ENCODE data around the gene TMEM123.
"Not testable (repeated sequence)": the region's sequence is repeated elsewhere in the genome, so short reads cannot be mapped to it uniquely, and the experiment has no call there.

The TMEM123 gene

GRCh38 chr11:102448869-102449224, 3.7 kb downstream of the TMEM123 start:
- no peak for DNase-seq

- no peak for DNase-seq
Measured at GRCh38 chr11:102447941-102448868, 4.4 kb downstream of the TMEM123 start.

- no peak for DNase-seq
Measured at GRCh38 chr11:102447193-102447592, 5.4 kb downstream of the TMEM123 start.

GRCh38 chr11:102446606-102447005, 6.0 kb downstream of the TMEM123 start:
- DNase-seq = peak; percentile 94

- DNase-seq = not testable (repeated sequence)
Measured at GRCh38 chr11:102444693-102445092, 7.9 kb downstream of the TMEM123 start.

GRCh38 chr11:102444142-102444541, 8.4 kb downstream of the TMEM123 start:
- DNase-seq = not testable (repeated sequence)

- DNase-seq = not testable (repeated sequence)
Measured at GRCh38 chr11:102439063-102439363, 13.6 kb downstream of the TMEM123 start.

- no peak for DNase-seq
Measured at GRCh38 chr11:102438311-102439062, 14.1 kb downstream of the TMEM123 start.

- no peak for DNase-seq
Measured at GRCh38 chr11:102437727-102438126, 14.8 kb downstream of the TMEM123 start.

- DNase-seq = no peak
Measured at GRCh38 chr11:102436976-102437375, 15.6 kb downstream of the TMEM123 start.

GRCh38 chr11:102436561-102436960, 16.0 kb downstream of the TMEM123 start:
- DNase-seq = peak; percentile 64

GRCh38 chr11:102435688-102436087, 16.9 kb downstream of the TMEM123 start:
- no peak for DNase-seq

GRCh38 chr11:102433571-102433970, 19.0 kb downstream of the TMEM123 start:
- DNase-seq = not testable (repeated sequence)

GRCh38 chr11:102432560-102432959, 20.0 kb downstream of the TMEM123 start:
- DNase-seq = not testable (repeated sequence)

- DNase-seq = no peak
Measured at GRCh38 chr11:102431404-102431803, 21.2 kb downstream of the TMEM123 start.

- peak; percentile 17 for DNase-seq
Measured at GRCh38 chr11:102430158-102430836, 22.3 kb downstream of the TMEM123 start.

GRCh38 chr11:102429691-102430090, 22.9 kb downstream of the TMEM123 start:
- no peak for DNase-seq

- DNase-seq = no peak
Measured at GRCh38 chr11:102429226-102429625, 23.3 kb downstream of the TMEM123 start.

GRCh38 chr11:102428696-102429095, 23.9 kb downstream of the TMEM123 start:
- DNase-seq = no peak

- DNase-seq = no peak
Measured at GRCh38 chr11:102427068-102427467, 25.5 kb downstream of the TMEM123 start.

- no peak for DNase-seq
Measured at GRCh38 chr11:102426570-102426969, 26.0 kb downstream of the TMEM123 start.

GRCh38 chr11:102426000-102426399, 26.6 kb downstream of the TMEM123 start:
- DNase-seq = no peak

GRCh38 chr11:102423936-102424335, 28.6 kb downstream of the TMEM123 start:
- DNase-seq = no peak
